Stimulated activated CD8-positive, alpha-beta memory T cell treated with anti-CD3 and anti-CD28 coated beads, Interleukin-7, amount 100 ng/mL, for 1 hour (primary cell): Measurements from ENCODE around the gene HKDC1.
"Not testable (repeated sequence)": the region's sequence is repeated elsewhere in the genome, so short reads cannot be mapped to it uniquely, and the experiment has no call there.

Source experiments
- DNase-seq, 2 donors: peaks; one replicate each; pipeline ENCODE4 v3.0.0-alpha.2; 2020; ENCODE audit warnings: low read depth in 2 of 2

The HKDC1 gene

GRCh38 chr10:69242040-69242851, 22.1 kb downstream of the HKDC1 start:
- DNase-seq: no peak

GRCh38 chr10:69242852-69243212, 22.7 kb downstream of the HKDC1 start:
- DNase-seq: no peak

GRCh38 chr10:69243817-69244216, 23.7 kb downstream of the HKDC1 start:
- no peak for DNase-seq

- DNase-seq: no peak
Measured at GRCh38 chr10:69246036-69246435, 25.9 kb downstream of the HKDC1 start.

- no peak for DNase-seq
Measured at GRCh38 chr10:69246581-69247312, 26.6 kb downstream of the HKDC1 start.

GRCh38 chr10:69247313-69247710, 27.2 kb downstream of the HKDC1 start:
- DNase-seq: no peak

GRCh38 chr10:69248117-69248730, 28.1 kb downstream of the HKDC1 start:
- no peak for DNase-seq

- DNase-seq: no peak
Measured at GRCh38 chr10:69250041-69250440, 29.9 kb downstream of the HKDC1 start.

- DNase-seq: not testable (repeated sequence)
Measured at GRCh38 chr10:69251417-69251816, 31.3 kb downstream of the HKDC1 start.

- DNase-seq: no peak
Measured at GRCh38 chr10:69253171-69253570, 33.0 kb downstream of the HKDC1 start.

GRCh38 chr10:69254877-69255276, 34.7 kb downstream of the HKDC1 start:
- no peak for DNase-seq

GRCh38 chr10:69259547-69260243, 39.6 kb downstream of the HKDC1 start:
- no peak for DNase-seq

- DNase-seq: no peak
Measured at GRCh38 chr10:69261184-69261583, 41.1 kb downstream of the HKDC1 start.

- no peak for DNase-seq
Measured at GRCh38 chr10:69262292-69262751, 42.2 kb downstream of the HKDC1 start.

- no peak for DNase-seq
Measured at GRCh38 chr10:69265521-69265920, 45.4 kb downstream of the HKDC1 start.

GRCh38 chr10:69268761-69269416, 48.8 kb downstream of the HKDC1 start:
- DNase-seq: no peak

GRCh38 chr10:69269761-69270160, 49.6 kb downstream of the HKDC1 start:
- no peak for DNase-seq

- DNase-seq: no peak
Measured at GRCh38 chr10:69270990-69271389, 50.9 kb downstream of the HKDC1 start.

GRCh38 chr10:69272624-69273023, 52.5 kb downstream of the HKDC1 start:
- no peak for DNase-seq

GRCh38 chr10:69275444-69275843, 55.3 kb downstream of the HKDC1 start:
- DNase-seq: no peak

- DNase-seq: no peak
Measured at GRCh38 chr10:69276503-69276902, 56.4 kb downstream of the HKDC1 start.
